ENCODE data around the gene ADPRHL1. TPM values are rescaled to one million over a fixed set of nuclear protein-coding genes. Genes with fewer than 3 reads are reported as not detected.

ADPRHL1 gene
- total RNA-seq, 1 experiment from 2014 or later: 2.7 TPM

- H3K27me3 ChIP-seq (ENCODE audit: insufficient read depth, low read length): no peaks in the 10 kb centered on the region
- H2BK12ac ChIP-seq (ENCODE audit: insufficient read length, low read depth, low read length): no peak overlapping the region
- no peak overlapping the region for H3K56ac ChIP-seq (ENCODE audit: insufficient read length, low read depth, low read length)
- TF ChIP-seq CTCF (conservative IDR thresholded peaks at IDR 0.05): no peak; the same call in 2 of the 3 replicates
- peaks cover 17 to 18% of the 10 kb centered on the region in 2 experiments for H3K4me1 Mint-ChIP-seq
- H3K36me3 Mint-ChIP-seq (ENCODE audit: insufficient read depth in 1 of 3, low read depth in 3 of 3): no peaks in the 10 kb centered on the region
- no peak overlapping the region for H2BK120ac ChIP-seq (ENCODE audit: low read depth, low read length, poor library complexity, severe bottlenecking)
- H3T11ph ChIP-seq (ENCODE audit: low read length): no peak overlapping the region
- H3K79me1 ChIP-seq (ENCODE audit: insufficient read depth, low read depth, low read length, poor library complexity, severe bottlenecking): no peaks in the 10 kb centered on the region
- no peaks in the 10 kb centered on the region; the same call in 1 of the 2 replicates for H3K27me3 Mint-ChIP-seq (ENCODE audit: low read depth)
- no peak overlapping the region for H4K91ac ChIP-seq (ENCODE audit: insufficient read length, low read depth, low read length)
- H3K9me3 Mint-ChIP-seq: no peaks in the 10 kb centered on the region
- no peak overlapping the region for H2BK5ac ChIP-seq (ENCODE audit: insufficient read length, low read length)
- no peak overlapping the region for H3K18ac ChIP-seq (ENCODE audit: insufficient read length, low read depth, low read length)
- no peaks in the 10 kb centered on the region for H3K4me1 ChIP-seq (ENCODE audit: insufficient read depth, low read length)
- no peak overlapping the region for H4K5ac ChIP-seq (ENCODE audit: insufficient read length, low read depth, low read length)
- H2BK20ac ChIP-seq (ENCODE audit: low read depth, low read length, poor library complexity, severe bottlenecking): no peak overlapping the region
- peaks cover 7% of the 10 kb centered on the region for H3K23me2 ChIP-seq (ENCODE audit: insufficient read length, low read depth, low read length, poor library complexity, severe bottlenecking)
- no peak for DNase-seq
- no peak overlapping the region for H3K27ac ChIP-seq (ENCODE audit: insufficient read length, low read depth, low read length)
- no peak overlapping the region for H3K4me2 ChIP-seq (ENCODE audit: insufficient read depth, insufficient read length, low read length)
- no peak overlapping the region for H4K8ac ChIP-seq (replicated peaks; ENCODE audit: insufficient read length, low read depth, low read length)
- no peaks in the 10 kb centered on the region for H3K9me3 ChIP-seq (ENCODE audit: control insufficient read depth, low read depth, low read length)
- H3K14ac ChIP-seq (ENCODE audit: insufficient read depth, low read length): no peak overlapping the region
- H2AK5ac ChIP-seq (ENCODE audit: insufficient read length, low read length): no peak overlapping the region
- no peaks in the 10 kb centered on the region for H4K20me1 ChIP-seq (ENCODE audit: control insufficient read depth, insufficient read depth, insufficient read length)
- no peak overlapping the region for H2BK15ac ChIP-seq (ENCODE audit: low read depth, low read length)
- no peak overlapping the region for H3K4ac ChIP-seq (ENCODE audit: low read depth, low read length)
- peak overlapping the region in 1 of 3 experiments; percentile 55; a peak in 1 of 7 replicates for H3K27ac Mint-ChIP-seq
- H3K4me3 Mint-ChIP-seq: no peak overlapping the region
- no peak overlapping the region for H3K23ac ChIP-seq (ENCODE audit: insufficient read length, low read depth, low read length)
- no CpG with 5 or more reads among the region's 33 CpGs for WGBS (ENCODE audit: extremely low coverage, insufficient read length, low lambda C conversion rate)
- H3K9ac ChIP-seq (ENCODE audit: extremely low read depth, insufficient read length, low read length): no peak overlapping the region
- H3K79me2 ChIP-seq (ENCODE audit: insufficient read depth, low read length): no peaks in the 10 kb centered on the region
- H2AFZ ChIP-seq (ENCODE audit: low read length): no peak overlapping the region
Observed at GRCh38 chr13:113402471-113403254, 50.6 kb downstream of the ADPRHL1 start.
